GM18951 (cell line): ENCODE data around the gene EIF4A3.
"Not testable (repeated sequence)": the region's sequence is repeated elsewhere in the genome, so short reads cannot be mapped to it uniquely, and the experiment has no call there.

Source experiments
- POLR2A ChIP-seq: IDR thresholded peaks from 4 replicates; pipeline ENCODE4 v1.6.1; 2011; ENCODE audit warnings: mild to moderate bottlenecking; ENCODE audit not compliant: insufficient read length, insufficient read depth; ENCODE audit errors: extremely low read depth
- in situ Hi-C: fragments of 300-500 bp; cut with MboI; formaldehyde crosslinking; loops from one replicate; pipeline ENCODE4 v1.12.0; 2022; ENCODE audit warnings: low sequenced_read_pairs, mixed read lengths, inconsistent platforms; ENCODE audit not compliant: unreplicated experiment

The EIF4A3 gene

DNA sequence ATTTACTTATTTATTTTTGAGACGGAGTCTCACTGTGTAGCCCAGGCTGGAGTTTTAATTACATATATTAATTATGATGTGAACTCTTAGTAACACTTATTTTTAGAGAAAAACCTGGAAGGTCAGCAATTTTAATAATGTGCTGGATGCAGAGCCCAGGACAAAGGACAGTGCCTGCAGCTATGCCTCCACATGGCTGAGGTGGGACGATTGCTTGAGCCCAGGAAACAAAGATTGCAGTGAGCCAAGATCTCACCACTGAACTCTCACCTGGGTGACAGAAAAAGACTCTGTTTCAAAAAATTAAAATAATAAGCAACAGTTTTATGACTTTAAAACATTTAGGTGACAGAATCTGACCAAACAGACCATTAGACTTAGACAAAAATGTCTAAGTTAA, 11.9 kb upstream of the EIF4A3 start:
- no peak for TF ChIP-seq POLR2A
- in situ Hi-C loops: no loop called here

DNA sequence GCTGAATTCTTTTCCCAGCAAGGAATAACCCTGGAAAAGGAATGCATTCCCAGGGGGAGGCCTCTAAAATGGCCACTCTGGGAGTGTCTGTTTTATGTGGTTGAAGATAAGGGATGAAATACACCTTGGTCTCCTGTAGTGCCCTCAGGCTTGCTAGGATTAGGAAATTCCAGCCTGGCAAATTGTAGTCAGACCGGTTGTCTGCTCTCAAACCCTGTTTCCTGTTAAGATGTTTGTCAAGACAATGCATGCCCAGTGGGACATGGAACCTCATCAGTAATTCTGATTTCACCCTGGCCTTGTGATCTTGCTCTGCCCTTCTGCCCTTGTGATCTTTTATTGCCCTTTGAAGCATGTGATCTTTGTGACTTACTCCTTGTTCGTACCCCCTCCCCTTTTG, 8.7 kb upstream of the EIF4A3 start:
- in situ Hi-C loops: not testable (repeated sequence)

DNA sequence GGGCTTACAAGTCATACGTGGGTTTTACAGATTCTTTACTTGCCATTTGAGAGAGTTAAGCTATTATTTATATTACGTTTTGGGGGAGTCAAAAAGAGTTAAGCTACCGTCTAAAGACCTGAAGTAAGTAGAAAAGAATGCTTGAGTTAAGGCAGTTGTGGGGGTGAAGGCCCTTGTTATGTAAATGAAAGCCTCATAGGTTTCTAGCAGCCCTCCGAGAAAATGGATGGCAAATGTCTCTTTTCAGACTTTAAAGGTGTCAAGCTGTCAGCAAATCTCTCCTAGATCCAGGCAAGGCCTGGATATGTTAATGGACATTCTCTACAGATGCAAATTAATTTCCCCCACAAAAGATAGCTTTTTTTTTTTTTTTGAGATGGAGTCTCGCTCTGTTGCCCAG, 7.2 kb upstream of the EIF4A3 start:
- no peak for TF ChIP-seq POLR2A
- in situ Hi-C loops: no loop called here

DNA sequence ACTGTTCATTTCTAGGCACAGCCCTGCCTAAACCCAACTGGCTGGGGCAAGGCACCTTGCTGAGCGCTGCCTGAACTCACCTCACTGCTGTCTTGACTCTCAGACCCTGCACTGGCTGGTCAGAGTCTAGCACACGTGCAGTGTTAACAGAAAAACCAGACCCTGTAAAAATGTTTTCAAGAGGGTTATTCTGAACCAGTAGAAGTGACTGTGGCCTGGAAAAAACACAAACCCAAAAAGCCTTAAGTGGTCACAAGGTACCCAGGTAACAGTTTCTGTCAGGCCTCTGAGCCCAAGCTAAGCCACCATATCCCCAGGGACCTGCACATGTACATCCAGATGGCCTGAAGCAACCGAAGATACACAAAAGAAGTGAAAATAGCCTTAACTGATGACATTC, 6.1 kb upstream of the EIF4A3 start:
- in situ Hi-C loops: no loop called here
- no peak for TF ChIP-seq POLR2A

DNA sequence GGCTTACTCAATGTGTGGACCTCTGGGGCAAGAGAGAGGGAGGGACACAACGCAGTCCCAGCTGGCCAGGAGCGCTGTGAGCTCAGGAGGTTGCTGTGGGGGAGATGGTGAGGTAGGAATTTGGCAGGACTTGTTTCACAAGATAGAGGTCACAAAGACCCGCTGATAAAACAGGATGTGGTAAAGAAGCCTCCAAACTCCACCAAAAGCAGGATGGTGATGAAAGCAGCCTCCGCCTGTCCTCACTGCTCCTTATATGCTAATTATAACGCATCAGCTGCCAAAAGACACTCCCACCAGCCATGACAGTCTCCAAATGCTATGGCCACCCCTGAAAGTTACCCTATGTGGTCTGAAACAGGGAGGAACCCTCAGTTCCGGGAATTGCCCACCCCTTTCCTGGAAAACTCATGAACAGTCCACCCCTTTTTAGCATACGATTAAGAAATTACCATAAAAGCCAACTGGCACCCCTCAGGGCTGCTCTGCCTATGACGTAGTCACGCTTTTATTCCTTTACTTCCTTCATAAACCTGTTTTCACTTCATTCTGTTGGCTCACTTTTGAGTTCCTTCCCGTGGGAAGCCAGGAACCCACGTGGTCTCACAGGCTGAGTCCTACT, 5.3 kb upstream of the EIF4A3 start:
- no peak for TF ChIP-seq POLR2A
- in situ Hi-C loops: no loop called here

DNA sequence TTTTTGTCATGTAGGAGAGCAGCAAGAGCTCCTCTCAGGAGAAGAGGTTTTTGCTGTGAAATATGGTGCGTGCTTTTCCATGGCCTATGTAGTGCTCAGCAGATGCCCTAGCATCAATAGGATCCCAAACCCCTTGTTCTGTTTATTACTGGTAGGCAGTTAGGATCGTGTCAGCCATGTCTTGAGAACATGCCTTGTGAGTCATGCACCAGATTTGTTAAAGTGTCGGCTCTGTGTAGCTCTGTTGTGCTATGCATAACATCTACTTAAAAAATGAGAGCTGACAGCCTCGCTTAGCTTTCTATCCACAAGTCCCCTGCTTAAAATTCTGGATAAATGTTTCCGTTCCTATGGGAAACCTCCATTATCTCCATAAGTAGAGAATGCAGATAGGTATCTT, 4.4 kb upstream of the EIF4A3 start:
- in situ Hi-C loops: no loop called here
- TF ChIP-seq POLR2A: no peak

DNA sequence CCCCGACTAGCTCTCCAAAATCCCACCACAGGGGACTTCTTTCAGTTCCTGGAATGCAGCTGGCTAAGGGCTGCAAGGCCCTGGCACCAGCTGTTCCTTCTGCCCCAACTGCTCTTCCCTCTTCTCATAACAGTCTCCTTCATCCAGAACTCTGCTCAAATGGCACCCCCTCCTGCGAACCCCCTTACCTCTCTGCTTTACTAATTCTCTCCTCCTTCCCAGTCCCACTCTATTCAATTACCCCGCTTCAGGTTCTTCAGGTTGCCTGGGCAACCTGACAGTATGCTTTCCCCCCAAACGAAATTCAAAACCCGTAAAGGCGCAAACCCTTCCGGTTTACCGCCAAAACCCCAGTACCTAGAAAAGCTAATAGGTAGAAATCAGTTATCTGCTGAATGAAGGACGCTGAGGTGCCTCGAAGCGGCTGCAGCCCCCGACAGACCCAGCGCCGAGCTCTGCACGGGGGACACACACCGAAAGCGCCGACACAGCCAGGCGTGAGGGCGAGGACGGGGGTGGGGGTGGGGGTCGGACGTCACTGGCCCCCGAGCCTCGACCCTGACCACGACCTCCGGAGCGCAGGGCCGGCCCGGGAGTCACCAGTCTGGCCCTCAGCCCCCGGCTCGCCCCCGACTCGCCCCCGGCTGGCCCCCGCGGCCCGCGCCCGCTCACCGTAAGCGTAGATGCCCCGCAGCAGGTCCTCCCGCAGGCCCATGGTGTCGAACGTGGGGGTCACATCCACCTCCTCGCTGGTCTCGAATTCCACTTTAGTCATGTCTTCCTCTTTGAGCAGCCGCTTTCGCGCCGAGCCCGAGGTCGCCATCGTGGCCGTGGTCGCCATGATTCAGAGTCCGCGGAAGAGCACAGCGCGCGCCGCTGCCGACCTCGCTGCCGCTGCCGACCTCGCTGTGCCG, 550 bp downstream of the EIF4A3 start:
- in situ Hi-C loops: no loop called here
- TF ChIP-seq POLR2A: no peak

DNA sequence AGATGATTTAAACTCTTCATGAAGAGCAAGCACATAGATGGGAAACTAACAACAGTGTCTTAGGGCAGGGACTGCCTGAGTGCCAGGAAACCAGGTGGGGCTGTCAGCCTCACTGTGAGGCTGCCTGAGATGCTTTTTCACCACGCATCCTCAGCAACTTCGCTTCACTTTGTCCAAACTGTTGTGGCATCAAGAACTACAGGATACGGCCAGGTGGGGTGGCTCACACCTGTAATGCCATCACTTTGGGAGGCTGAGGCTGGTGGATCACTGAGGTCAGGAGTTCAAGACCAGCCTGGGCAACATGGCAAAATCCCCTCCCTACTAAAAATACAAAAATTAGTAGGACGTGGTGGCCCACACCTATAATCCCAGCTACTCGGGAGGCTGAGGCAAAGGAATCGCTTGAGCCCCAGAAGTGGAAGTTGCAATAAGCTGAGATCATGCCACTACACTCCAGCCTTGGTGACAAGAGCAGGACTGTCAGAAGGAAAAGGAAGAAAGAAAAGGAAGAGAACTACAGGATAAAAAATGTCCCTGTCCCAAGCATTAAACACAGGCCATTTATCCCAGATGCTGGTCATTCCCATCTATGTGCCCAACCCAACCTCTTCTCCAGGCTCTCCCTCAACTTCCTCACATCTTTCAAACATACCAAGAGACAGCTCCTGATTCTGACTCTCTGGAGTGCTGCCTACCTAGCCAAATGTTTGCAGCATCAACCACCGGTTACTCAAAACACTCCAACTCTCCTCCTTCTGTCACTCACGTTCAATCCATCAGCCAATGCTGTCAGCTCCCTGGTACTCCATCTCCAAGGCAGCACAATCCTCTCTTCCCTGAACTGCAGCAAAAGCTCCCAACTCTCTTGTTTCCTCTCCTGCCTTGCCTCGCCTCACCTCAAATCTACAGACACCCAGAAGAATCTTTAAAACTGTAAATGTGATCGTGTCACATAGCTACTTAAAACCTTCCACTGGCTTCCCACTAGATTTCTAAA, 1.6 kb downstream of the EIF4A3 start:
- in situ Hi-C loops: no loop called here
- no peak for TF ChIP-seq POLR2A

DNA sequence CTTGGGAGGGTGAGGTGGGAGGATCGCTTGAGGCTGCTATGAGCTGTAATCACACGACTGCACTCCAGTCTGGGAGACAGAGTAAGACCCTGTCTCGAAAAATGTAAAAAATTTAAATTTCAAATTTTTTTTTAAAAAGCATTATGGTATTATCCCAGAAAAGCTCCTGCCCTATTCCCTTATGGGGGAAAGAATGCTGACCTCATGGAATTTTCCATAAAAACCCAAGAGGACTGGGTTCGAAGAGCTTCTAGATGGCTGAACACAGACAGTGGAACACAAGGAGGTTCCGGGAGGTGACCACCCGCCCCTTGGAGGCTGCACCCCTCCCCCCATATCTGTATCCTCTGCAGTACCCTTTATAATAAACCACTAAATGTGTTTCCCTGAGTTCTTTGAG, 4.0 kb downstream of the EIF4A3 start:
- no peak for TF ChIP-seq POLR2A
- in situ Hi-C loops: no loop called here

DNA sequence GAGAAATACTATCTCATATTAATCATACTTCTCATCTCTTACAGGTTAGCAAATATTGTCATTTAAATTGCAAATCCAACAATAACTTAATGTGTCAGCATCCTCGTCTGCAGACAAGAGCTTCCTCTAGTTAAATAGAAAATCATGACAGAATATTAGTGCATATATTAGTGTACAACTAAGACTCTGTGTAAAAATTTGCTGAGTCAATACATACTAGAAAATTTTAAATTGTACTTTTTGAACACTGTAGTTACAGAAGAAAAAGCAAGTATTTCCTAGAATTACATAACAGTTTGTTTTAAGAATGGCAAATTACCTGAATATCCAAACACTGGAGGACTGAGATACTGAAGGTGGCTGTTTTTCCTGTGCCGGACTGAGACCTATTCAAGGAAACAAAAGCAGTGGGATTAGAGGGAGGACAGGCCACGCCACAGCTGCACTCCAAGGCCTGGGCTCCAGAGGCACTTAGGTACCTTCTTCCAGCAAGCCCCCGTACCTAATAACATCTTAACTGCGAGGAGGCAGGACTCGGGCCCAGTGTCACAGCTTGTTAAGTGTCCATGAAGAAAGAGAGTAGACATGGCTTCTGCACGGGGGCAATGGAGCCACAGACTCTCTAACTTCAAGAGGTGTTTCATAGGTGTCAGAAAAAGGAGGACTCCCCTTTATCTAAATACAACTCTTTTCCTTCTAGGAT, 5.3 kb downstream of the EIF4A3 start:
- in situ Hi-C loops: no loop called here
- no peak for TF ChIP-seq POLR2A

DNA sequence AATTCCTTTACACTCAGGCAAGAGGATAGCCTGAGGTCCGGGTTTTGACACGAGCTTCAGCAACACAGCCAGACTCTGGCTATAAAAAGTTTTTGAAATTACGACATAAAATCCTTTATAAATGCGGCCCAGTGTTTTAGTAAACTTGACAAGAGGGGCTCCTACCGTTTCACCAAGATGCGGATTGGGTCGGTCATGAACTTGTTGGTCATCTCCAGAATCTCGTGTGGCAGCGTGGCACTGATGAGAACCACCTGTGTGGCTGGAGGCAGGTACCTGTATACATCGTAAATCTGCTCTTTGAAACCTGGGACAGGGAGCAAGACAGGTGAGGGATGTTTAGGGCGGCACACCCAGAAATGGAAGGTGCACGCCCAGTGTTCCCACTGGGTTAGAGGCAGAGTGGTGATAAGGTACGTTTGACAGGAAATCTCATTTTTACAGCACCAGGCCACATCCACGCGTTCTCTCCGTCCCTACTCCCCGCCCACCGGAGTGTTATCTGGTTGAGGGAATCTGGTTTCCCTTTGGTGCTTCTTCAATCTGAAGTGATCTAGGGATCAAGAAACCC, 8.0 kb downstream of the EIF4A3 start:
- TF ChIP-seq POLR2A: no peak
- in situ Hi-C loops: no loop called here

DNA sequence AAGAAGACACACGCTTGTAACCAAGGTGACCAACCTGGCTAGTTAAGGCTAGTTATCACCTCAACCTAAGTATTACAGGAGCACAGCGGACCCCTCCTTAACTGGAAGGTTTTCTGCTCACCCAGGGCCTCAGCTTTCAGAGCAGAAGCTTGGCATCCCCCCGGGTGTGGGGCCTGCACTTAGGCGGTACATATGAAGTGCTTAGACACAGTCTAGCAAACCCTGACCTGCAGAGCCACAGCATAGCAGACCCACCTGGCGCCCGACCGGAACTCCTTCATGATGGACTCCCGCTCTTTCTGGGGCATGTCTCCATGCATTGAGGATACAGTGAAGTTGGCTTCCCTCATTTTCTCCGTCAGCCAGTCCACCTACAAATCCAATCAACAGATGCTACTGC, 9.8 kb downstream of the EIF4A3 start:
- in situ Hi-C loops: no loop called here
- TF ChIP-seq POLR2A: no peak
